SH-SY5Y (cell line): ENCODE data around the gene SOAT2.

Source experiments
- GATA2 ChIP-seq: IDR thresholded peaks from 2 replicates; pipeline ENCODE4 v1.6.1; 2011; ENCODE audit warnings: mild to moderate bottlenecking, low read depth, low read length
- GATA3 ChIP-seq: IDR thresholded peaks from 2 replicates; pipeline ENCODE4 v1.6.1; 2011; ENCODE audit warnings: low read depth, mild to moderate bottlenecking, low read length, moderate library complexity

SOAT2 gene

DNA sequence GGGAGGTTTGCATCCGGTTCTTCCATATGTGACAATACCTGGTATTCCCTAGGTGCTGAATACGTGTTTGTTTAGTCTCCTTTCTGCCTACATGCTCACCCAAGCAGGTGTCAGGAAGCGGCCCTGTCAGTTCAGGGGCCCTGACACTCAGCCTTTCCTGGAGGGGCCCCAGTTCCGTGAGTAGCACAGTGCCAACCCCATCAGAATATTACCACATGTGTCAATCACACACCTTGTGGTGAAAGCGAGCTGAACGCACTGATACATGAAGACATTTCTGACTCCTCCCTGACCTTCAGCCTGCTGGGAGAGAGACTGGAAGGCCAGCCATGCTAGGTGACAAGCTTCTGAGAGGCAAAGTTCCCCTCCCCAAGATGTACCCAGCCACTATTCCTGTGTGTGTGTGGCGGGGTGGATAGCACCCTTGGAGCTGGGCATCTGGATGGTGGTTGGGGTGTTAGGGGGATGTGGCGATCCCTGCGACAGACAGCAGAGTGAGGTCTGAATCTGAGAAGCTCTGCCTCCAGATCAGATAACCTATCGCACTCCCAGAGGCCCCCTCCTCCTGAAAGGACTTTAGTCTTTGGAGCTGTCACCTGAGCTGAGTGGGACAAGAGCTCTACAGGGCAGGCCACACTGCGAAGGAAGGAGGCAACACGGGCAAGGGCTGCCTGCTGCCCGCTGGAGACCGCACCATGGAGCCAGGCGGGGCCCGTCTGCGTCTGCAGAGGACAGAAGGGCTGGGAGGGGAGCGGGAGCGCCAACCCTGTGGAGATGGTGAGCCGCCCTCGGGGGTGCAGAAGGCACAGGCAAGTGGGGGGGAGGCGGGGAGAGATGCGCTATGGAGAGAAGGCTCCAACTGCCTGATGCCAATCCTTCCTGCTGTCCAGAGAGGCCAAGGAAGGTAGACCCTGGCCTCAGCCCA lies at the start of gene SOAT2:
TSS of gene SOAT2 (plus strand) at position 604 of the 925 bp plus-strand sequence. CDS start at position 696, 92 bp downstream.
- no peak for TF ChIP-seq GATA2
- TF ChIP-seq GATA3: no peak

DNA sequence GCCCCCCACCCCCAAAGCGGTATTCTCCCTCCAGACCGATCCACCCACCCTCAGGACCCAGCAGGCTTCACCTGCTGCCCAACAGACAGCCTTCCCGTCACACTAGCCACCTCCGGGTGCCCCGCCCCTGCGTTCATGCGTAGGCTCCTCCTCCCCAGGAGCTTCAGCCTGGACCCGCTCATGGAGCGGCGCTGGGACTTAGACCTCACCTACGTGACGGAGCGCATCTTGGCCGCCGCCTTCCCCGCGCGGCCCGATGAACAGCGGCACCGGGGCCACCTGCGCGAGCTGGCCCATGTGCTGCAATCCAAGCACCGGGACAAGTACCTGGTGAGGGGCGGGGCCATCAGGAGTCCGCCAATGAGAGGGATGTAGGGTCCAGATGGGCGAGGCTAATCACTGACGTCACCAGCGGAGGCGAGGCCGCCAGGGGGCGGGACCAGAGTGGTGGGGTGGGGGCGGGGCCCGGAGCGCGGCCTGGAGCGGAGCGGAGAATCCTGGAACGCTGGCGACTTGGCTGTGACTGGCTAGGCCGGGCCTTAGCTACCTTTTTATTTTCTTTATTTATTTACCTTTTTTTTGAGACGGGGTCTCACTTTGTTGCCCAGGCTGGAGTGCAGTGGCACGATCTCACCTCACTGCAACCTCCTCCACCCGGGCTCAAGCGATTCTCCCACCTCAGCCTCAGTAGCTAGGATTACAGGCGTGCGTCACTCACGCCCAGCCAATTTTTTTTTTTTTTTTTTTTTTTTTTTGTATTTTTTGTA lies 49.0 kb upstream of the SOAT2 start:
- TF ChIP-seq GATA2: no peak
- TF ChIP-seq GATA3: no peak

- no peak for TF ChIP-seq GATA2
- TF ChIP-seq GATA3: no peak
Observed at GRCh38 chr12:53055471-53056266, 47.6 kb upstream of the SOAT2 start.

DNA sequence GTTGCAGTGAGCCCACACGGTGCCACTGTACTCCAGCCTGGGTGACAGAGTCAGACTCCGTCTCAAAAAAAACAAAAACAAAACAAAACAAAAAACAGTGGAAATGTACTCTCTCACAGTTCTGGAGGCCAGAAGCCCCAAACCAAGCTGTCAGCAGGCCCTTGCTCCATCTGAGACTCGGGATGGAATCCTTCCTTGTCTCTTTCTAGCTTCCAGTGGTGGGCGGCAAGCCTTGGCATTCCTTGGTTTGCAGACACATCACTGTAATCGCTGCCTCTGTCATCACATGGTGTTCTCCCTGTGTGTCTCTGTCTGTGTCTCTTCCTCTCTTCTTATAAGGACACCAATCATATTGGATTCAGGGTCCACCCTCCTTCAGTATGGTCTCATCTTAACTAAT lies 47.0 kb upstream of the SOAT2 start:
- TF ChIP-seq GATA3 (no peak), GATA2 (no peak)

DNA sequence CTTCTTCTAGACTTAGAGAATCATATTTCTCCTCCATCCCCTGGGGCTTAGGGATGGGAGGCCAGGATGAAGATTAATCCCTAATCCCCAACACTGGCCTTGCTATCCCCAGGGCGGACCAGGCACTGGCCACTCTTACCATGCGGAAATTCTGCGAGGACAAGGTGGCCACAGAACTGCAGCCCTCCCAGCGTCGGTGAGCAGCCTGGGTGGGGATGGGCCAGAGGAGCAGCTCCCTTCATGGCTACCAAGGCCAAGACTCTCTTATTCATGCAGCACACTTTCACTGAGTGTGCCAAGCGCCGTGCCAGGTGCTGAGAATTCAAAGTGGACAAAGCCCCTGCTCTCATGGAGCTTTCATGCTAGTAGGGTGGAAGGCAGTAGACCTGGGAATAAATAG lies 46.4 kb upstream of the SOAT2 start:
- TF ChIP-seq GATA2 (no peak), GATA3 (no peak)

DNA sequence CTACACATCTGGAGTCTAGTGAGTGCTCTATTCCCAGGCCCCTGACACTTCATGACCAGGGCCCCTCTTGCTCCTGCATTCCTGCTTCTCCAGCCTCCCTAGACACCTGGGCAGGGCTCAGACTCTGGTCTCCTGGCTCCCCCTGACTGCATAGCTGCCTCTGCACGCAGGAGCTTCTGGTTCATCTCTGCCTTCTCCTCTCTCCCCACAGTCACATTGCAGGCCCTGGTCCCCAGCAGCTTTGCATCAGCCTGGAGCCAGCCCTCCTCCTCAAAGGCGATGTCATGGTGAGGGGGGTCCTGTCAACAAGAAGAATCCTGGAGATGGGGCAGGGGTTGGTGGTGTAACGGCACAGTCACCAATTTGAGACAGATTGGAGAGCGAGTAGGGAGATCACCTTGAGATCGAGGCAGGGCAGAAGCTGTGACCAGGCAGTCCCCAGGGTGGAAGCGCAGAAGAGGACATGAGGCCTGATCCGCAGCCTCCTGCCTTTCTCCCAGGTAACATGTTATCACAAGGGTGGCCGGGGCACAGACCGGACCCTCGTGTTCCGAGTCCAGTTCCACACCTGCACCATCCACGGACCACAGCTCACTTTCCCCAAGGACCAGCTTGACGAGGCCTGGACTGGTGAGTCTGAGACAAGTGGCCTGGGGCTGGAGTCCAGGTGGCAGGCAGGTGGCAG lies 45.3 kb upstream of the SOAT2 start:
- TF ChIP-seq GATA3 (no peak), GATA2 (no peak)

- TF ChIP-seq GATA2: no peak
- TF ChIP-seq GATA3: no peak
Observed at GRCh38 chr12:53058674-53059433, 44.4 kb upstream of the SOAT2 start.

DNA sequence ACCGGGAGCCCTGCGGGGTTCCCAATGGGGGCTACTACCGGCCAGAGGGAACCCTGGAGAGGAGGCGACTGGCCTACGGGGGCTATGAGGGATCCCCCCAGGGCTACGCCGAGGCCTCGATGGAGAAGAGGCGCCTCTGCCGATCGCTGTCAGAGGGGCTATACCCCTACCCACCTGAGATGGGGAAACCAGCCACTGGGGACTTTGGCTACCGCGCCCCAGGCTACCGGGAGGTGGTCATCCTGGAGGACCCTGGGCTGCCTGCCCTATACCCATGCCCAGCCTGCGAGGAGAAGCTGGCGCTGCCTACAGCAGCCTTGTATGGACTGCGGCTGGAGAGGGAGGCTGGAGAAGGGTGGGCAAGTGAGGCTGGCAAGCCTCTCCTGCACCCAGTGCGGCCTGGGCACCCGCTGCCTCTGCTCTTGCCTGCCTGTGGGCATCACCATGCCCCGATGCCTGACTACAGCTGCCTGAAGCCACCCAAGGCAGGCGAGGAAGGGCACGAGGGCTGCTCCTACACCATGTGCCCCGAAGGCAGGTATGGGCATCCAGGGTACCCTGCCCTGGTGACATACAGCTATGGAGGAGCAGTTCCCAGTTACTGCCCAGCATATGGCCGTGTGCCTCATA lies 43.7 kb upstream of the SOAT2 start:
- TF ChIP-seq GATA2 (no peak), GATA3 (no peak)

- TF ChIP-seq GATA2: no peak
- TF ChIP-seq GATA3: no peak
Observed at GRCh38 chr12:53060064-53060720, 43.1 kb upstream of the SOAT2 start.

DNA sequence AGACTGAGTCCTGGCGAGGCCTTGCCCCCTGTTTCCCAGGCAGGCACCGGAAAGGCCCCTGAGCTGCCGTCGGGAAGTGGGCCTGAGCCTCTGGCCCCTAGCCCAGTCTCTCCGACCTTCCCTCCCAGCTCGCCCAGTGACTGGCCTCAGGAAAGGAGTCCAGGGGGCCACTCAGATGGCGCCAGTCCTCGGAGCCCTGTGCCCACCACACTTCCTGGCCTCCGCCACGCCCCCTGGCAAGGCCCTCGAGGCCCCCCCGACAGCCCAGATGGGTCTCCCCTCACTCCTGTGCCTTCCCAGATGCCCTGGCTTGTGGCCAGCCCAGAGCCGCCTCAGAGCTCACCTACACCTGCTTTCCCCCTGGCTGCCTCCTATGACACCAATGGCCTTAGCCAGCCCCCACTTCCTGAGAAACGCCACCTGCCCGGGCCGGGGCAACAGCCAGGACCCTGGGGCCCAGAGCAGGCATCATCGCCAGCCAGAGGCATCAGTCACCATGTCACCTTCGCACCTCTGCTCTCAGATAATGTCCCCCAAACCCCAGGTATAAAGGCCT lies 42.5 kb upstream of the SOAT2 start:
- TF ChIP-seq GATA3 (no peak), GATA2 (no peak)

DNA sequence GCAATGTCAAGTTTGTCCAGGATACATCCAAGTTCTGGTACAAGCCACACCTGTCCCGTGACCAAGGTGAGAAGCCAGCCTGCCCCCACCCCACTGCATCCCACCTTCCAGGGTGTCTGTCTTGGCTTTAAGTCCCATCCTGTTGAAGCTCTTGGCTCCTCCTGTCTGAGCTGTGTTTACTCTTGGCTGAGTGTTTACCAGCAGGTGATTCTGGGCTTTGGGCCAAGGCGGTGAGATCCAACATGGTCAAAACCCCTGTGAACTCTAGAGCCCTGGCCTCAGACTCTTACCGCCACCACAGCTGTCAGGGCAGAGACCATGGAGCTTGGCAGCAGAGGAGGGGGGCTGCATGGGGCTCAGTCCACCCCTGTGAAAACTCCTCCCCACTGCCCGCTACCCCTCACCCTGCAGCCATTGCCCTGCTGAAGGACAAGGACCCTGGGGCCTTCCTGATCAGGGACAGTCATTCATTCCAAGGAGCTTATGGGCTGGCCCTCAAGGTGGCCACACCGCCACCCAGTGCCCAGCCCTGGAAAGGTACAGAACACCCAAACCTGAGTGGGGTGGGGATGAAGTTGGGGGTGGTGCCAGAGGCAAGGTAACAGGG lies 41.8 kb upstream of the SOAT2 start:
- no peak for TF ChIP-seq GATA2
- no peak for TF ChIP-seq GATA3
